DMS79 treated with DMSO at 0.1 percent for 48 hours (cell line): ENCODE measurements around the gene TUT4.

ENCODE experiments used
- DNase-seq: peaks from one replicate; lab custom pipeline; 2025; lab: John Stamatoyannopoulos, UW

TUT4 gene

DNA sequence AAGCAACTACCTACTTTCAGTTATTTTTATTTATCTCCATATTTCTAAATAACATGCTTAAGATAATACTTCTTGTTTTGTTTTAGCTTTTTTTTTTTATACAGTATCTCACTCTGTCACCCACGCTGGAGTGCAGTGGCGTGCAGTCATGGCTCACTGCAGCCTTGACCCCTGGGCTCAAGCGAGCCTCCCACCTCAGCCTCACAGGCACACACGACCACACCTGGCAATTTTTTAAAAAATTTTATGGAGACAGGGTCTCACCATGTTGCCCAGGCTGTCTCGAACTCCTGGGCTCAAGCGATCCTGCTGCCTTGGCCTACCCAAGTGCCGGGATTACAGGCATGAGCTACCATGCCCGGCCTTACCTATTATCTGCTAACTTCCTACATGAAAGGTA is 20.6 kb downstream of the TUT4 start:
- DNase-seq, result no peak

DNA sequence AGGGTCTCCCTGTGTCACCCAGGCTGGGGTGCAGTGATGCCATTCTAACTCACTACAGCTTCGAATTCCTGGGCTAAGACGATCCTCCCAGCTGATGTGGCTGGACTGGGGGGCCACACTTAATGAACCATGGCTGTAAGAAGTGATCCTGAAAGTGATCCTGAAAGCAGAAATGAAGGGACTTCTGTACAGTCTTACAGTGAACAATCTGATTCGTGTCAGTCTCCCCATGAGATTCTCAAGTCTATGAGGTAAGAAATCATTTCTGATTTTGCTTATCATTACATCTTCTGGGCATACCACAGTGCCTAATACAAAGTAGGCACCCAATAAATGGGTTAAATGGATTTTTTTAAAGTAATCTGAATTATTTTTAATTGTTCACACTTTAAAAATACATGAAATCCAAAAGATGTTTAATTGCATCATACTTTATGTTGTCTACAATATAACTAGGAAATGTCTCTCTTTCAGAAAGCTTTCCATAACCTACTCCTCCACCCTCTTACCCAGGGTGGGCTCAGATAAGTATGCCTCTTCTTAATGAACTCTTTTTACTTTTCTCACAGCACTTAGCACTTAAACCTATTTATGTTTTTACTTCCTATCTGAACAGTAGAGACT is 21.5 kb downstream of the TUT4 start:
- DNase-seq, result no peak

DNA sequence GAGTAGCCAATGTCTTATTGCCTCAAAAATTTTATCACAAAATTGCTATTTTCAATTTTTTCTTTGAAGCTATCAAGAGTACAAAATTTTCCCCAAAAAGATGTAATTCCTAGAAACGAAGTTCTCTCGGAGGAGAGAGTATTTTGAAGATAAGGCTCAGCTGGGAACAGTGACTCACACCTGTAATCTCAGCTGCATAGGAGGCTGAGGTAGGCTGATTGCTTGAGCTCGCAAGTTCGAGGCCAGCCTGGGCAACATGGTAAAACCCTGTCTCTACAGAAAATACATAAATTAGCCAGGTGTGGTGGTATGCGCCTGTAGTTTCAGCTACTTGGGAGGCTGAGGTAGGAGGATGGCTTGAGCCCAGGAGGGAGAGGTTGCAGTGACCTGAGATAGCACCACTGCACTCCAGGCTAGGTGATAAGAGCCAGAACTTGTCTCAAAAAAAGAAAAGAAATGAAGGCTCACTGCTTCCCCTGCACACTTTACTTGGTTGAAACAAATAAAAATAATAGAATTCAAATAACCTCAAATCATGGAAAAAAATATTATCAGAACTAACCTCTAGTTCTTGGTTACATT is 22.2 kb downstream of the TUT4 start:
- no peak for DNase-seq

DNA sequence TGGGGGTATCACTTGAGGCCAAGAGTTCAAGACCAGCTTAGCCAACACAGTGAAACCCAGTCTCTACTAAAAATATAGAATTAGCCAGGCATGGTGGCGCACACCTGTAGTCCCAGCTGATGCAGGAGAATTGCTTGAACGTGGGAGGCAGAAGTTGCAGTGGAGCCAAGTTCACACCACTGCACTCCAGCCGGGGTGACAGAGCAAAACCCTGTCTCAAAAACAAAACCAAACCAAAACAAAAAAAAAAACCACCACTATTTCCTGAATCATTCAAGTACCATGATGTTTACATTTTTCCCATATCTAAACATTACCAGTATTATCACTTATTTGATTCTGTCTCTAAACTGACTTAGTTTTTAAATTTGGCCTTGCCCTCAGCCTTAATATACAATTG is 29.5 kb downstream of the TUT4 start:
- DNase-seq, result no peak

DNA sequence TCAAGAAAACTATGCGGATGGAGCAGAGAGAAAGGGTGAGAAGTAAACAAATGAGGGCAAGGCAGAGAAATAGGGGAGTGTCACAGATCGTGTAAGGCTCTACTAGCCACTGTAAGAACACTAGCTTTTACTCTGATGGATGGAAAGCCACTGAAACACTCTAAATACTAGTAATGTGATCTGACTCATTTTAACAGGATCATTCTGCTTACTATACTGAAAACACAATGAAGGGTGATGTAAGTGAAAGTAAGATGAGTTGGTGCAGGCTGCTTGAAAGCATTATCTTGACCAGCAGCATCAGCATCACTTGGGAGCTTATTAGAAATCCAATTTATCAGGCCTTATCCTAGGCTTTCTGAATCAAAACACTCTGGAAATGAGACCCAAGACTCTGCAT is 32.7 kb downstream of the TUT4 start:
- DNase-seq, result no peak

DNA sequence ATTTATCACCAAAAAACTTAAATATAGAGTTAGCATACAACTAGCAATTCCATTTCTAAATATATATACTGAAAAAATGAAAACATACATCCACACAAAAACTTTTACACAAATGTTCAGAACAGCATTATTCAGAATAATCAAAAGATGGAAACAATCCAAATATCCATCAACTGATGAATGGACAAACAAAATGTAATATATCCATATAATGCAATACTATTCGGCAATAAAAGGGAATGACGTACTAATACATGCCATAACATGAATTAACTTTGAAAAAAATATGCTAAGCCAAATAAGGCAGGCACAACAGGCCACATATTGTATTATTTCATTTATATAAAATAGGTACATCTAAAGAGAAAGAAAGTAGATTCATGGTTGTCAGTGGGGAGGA is 33.9 kb downstream of the TUT4 start:
- DNase-seq, result no peak

DNA sequence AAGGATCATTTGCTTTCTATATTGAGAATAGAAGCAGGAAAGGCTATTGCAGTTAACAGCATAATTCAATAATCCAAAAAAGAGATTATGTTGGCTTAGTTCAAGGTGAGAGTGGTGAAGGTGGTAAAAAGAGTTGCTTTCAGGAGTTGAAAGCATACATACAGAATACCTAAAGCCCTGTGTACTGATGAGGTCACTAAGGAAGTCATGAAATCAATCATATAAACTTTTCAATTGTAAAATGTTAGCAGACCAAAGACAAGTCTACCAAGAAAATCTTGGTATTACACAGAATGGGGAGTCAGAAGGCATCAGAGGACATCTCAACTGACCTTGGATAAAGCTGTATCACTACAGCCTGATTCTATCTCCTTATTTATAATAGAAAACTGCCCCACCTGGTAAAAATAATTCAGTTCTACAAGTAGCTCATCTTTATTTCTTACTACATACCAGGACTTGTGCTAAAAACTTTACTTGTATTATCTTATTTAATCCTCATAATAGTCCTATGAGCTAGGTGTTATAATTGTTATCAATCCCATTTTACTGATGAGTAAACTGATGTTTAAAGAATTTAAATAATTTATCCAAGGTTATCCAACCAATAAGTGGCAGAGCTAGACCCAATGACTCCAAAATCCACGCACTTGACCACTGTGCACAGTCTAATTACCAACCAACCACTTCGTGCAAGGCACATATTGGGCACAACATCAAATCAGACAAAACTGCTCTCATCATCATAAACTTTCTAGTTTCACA is 40.9 kb downstream of the TUT4 start:
- DNase-seq, result no peak

DNA sequence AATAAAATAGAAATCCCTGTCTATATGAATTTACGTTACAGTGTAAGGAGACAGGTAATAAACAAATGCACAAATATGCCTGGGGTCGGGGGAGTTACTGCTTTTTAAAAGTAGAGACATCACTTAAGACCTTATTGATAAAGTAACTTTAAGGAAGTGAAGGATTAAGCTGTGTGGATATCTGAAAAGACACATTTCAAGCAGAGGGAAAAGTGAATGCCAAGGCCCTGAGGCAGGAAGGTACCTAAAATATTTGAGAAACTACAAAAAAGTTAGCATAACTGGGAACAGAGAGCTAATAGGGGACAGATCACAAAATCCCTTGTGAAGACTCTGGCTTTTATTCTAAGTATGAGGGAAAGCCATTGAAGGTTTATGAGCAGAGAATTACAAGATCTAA is 41.5 kb downstream of the TUT4 start:
- DNase-seq, result no peak

DNA sequence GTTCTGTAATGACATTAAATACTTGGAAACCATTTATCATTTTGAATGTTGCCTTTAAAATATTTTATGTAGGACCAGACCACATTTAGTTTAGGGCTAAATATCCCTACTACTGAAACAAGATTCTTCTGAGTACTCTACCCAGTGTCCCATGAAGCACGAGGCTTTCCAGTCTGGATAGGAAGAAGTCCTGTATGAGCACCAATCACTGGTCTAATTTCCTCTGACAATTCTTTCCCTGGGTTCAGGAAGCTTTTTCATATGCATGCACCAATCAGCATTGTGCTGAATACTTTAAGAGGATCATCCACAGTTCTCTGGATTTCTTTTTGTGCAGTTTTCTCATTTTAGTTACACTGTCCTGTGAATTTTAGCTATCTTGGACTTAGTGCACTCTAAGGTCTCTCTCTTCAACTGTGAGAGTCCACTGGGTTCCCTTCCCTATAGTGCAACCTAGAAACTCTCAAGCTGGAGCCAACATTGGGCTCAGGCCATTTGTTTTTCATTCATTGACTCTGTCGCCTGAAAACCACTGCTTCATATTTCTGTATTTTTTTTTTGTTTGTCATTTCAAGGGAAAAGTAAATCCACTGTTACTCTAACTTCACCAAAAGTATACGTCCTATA is 45.9 kb downstream of the TUT4 start:
- DNase-seq, result no peak

DNA sequence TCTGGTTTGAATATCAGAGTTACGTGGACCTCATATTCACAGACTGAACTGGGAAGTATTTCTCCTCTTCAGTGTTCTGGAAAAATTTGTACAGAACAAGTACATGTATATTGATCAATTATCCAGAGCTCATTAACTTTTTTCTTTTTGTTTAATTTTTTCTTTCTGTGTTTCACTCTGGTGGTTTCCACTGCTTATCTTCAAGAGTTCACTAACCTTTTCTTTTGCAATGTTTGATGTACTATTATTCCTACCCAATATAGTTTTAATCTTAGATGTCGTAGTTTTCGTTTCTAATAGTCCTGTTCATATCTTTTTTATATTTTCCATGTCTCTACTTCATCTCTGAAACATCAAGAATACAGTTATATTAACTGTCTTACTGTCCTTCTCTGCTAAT is 46.5 kb downstream of the TUT4 start:
- no peak for DNase-seq

DNA sequence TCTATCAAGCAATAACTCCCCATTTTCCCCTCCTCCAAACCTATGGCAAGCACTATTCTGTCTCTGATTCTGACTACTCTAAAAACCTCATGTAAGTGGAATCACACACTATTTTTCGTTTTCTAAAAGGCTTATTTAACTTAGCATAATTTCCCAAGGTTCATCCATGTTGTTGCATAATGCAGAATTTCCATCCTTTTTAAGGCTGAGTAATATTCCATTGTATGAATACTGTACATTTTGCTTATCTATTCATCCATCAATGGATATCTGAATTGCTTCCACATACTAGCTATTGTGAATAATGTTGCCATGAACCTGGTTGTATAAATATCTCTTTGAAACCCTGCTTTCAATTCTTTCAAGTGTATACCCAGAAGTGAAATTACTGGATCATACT is 48.2 kb downstream of the TUT4 start:
- DNase-seq, result no peak

DNA sequence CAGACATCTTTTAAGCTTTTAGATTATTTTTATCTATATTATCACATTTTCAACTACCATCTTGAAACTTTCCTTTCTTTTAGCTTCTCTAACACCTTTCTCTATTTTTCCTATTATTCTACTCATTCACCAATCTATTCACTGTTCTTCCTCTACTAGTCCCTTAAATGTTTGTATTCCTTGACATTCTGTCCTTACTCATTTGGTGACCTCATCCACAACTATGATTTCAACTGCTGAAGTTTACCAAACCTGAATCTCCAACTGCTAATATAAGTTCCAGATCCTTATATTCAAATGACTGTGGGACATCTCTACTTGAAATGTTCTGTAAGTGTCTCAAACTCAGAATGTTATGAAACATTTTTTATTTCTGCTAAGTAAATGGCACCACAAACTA is 49.2 kb downstream of the TUT4 start:
- no peak for DNase-seq

DNA sequence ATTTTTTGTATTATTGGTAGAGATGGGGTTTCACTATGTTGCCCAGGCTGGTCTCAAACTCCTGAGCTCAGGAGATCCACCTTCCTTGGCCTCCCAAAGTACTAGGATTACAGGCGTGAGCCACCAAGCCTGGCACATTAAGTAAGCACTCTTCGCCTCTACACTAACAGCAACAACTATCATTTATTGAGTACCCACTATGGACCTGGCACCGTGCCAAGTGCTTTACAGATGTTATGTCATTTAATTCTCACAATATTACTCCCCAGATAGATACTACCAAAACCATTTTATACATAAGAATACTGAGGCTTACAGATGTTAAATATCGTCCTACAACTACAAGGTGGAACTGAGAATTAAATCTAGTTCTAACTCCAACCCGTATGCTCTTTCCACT is 50.1 kb downstream of the TUT4 start:
- DNase-seq, result no peak

DNA sequence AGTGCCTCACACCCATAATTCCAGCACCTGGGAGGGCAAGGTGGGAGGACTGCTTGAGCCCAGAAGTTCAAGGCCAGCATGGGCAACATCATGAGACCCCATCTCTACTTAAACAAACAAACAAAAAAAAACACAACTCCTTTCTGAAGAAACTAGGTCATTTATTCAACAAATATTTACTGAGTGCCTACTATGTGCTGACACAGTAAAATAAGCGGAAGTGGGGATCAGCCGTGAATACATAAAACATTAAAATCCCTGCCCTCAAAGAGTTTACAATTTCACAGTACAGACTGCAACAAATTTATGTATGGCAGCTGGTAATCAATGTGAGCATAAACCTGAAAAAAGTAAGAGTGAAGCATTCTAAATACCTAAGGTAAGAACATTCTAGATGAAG is 65.3 kb downstream of the TUT4 start:
- DNase-seq, result no peak

DNA sequence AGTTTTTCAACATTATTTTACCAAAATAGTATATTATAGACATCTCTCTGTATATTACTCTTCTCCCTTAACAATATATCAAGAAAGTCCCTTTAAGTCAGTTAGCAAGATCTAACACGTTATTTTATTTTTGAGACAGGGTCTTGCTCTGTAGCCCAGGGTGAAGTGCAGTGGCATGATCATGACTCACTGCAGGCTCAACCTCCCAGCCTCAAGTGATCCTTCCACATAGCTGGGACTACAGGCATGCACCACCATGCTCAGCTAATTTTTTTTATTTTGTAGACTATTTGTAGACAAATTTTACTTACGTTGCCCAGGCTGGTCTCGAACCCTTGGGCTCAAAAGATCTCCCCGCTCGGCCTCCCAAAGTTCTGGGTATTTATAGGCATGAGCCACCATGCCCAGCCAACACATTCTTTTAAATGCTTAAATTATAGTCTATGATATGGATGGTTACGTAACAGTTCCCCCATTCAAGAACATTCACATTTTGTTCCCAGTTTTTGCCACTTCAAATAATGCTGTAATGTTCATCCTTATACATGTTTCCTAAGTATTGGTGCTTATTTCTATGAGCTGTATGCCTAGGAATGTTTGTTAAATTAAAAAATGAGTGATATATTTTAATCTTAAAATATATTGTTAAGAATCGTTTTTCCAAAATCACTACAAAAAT is 70.4 kb downstream of the TUT4 start:
- DNase-seq, result no peak

DNA sequence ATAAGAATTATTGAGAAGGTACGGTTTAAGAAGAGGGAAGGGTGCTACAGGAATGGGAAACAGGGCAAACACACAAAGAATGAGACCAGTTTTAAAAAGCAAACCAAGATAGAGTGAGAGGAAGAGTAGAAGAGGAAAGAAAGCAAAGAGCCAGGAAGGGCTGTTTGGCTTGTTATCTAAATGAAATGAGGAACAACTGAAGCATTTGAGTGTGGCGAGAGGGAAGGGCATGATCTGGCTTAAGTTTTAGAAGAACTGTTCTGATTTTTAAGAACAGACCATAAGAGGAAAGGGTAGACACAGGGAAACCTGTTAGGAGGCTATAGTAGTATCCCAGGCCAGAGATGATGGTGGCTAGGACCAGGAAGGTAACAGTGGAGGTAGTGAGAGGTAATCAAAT is 73.8 kb downstream of the TUT4 start:
- DNase-seq, result no peak

DNA sequence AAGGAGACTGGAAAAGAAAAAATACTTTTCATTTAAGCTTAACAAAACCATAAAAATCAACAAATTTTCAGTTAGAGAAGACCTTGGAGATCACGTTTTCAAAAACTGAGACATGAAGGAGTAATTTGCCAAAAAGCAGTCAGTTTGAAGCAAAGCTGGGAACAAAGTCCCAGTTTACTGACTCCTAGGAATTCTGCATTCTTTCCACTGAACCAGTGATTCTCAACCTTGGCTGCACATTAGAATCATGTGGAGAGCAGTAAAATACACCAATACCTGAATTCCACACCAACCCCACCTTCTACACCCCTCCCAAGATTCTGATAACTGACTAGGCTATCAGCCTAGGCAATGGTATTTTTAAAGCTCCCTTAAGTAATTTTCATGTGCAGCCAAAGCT is 75.0 kb downstream of the TUT4 start:
- DNase-seq, result no peak

DNA sequence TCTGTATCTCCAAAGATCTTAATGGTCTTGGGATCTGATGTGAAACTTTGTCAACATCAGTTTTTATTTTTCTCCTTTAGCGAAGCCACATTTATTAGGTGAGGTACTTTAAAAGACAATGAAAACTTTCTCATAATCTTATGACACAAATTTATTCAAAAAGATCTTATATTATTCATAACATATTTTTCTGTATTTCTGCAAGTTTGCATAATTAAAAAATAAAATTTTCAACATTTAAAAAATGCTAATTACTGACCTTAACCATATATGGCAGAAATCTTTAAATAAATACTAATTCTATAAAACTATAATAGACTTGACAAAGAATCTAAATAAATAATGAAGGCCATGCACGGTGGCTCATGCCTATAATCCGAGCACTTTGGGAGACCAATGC is 75.9 kb downstream of the TUT4 start:
- DNase-seq, result no peak

DNA sequence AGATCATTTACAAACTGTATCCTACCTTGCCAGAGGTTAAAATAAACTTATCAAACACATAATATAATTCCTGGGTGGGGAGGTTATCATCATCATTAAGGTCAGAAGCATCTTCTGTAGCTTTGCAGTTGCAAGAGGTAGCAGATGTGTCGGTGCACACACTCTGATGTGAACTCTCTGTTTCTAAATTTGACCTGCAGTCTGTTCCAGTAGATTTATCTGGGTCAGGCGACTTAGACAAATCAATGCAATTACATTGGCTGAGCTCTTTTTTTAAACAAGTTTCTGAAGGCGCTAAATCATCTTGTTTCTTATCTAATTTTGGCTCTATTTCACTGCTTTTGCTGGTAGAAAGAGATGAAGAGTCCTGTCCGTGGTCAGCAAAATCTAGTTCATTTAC is 78.1 kb downstream of the TUT4 start:
- no peak for DNase-seq

DNA sequence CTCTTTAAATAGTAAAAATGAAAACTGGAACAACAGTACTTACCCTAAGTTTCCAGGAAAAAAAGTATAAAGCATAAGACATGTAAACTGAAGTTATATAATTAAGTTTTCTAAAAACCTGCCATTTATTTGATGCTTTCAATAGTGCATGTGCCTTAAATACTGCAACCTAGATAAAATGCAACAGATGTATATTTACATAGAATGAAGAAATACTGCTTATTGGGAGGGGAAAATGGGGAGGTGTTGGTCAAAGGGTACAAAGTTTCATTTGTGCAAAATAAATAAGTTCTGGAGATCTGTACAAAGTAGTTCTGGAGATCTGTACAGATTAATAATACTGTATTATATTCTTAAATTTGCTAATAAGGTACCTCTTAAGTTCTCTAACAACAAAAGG is 79.9 kb downstream of the TUT4 start:
- no peak for DNase-seq

DNA sequence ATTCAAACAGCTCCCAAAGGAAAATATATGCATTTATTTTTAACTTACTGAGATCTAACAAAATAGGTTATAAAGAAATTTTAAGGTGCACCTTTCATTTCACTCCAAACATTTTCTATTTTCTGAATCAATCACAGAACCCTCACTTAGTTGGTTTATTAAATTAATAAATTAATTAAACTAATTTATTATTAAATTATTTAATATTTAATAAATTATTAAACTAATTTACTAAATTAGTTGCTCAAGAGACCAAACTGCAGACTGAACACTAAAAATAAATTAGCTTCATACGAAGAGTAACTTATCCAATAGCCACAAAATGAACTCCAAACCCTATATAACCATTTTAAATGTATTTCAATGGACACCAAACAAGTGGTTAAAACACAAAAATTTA is 80.5 kb downstream of the TUT4 start:
- DNase-seq, result no peak

DNA sequence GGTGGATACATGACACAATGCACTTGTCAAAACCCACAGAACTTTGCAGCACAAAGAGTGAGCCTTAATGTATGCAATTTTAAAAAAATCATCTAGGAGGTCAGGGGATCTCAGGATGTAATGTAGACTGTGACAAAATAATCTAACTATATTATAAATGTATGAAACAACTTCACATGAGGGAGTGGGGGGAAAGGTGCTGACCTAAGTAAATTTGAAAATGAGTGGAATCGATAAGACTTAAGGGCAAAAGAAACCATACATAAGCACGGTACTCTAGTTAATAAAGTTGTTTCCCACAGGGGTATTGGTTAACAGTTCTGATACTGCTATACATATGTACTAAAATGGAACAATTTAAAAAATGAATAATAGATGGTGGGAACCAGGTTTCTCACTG is 83.8 kb downstream of the TUT4 start:
- no peak for DNase-seq

DNA sequence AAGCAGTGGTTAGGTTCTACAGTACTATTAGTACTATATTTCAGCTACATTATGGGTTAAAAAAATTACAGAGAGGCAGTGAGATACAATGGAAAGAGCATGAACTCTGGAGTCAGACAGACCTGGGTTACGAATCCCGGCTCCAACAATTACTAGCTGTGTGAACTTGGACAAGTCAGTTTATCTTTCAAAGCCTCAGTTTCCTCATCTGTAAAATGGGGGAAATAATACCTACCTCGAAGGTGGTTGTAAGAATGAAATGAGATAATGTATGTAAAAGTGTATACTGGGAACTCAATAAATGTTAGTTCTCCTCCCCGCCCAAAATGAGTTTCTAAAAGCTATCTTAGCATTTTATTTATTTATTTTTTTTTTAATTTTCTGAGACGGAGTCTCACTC is 89.0 kb downstream of the TUT4 start:
- DNase-seq, result no peak
